ENCODE results near the gene ANAPC2.

DNA sequence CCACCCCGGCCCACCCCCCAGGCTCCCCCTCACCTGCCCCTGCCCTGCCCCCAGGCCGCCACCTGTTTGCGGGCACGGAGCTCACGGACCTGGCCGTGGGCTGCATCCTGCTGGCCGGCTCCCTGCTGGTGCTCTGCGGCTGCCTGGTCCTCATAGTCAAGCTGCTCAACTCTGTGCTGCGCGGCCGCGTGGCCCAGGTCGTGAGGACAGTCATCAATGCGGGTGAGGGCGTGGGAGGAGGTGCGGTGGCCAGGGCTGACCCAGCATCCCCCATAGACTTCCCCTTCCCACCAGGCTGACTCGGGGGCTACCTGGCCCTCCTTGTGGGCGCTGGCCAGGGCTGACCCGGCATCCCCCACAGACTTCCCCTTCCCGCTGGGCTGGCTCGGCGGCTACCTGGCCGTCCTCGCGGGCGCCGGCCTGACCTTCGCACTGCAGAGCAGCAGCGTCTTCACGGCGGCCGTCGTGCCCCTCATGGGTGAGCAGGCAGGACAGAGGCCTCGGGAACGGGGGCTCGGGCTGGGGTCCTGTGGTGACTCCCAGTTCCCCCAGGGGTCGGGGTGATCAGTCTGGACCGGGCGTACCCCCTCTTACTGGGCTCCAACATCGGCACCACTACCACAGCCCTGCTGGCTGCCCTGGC lies 45.8 kb upstream of the ANAPC2 start:
- TF ChIP-seq, protein P1, sequence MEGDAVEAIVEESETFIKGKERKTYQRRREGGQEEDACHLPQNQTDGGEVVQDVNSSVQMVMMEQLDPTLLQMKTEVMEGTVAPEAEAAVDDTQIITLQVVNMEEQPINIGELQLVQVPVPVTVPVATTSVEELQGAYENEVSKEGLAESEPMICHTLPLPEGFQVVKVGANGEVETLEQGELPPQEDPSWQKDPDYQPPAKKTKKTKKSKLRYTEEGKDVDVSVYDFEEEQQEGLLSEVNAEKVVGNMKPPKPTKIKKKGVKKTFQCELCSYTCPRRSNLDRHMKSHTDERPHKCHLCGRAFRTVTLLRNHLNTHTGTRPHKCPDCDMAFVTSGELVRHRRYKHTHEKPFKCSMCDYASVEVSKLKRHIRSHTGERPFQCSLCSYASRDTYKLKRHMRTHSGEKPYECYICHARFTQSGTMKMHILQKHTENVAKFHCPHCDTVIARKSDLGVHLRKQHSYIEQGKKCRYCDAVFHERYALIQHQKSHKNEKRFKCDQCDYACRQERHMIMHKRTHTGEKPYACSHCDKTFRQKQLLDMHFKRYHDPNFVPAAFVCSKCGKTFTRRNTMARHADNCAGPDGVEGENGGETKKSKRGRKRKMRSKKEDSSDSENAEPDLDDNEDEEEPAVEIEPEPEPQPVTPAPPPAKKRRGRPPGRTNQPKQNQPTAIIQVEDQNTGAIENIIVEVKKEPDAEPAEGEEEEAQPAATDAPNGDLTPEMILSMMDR (conservative IDR thresholded peaks at IDR 0.05; ENCODE audit: low read length): no peak
- no peak for TF ChIP-seq EZH2phosphoT487 (IDR thresholded peaks at IDR 0.05; ENCODE audit: borderline replicate concordance, low read depth, low read length)
